Measurements from ENCODE around the gene C4B. TPM values are rescaled to one million over a fixed set of nuclear protein-coding genes. Genes with fewer than 3 reads are reported as not detected.
"Not testable (repeated sequence)": the region's sequence is repeated elsewhere in the genome, so short reads cannot be mapped to it uniquely, and the experiment has no call there.

C4B gene
- total RNA-seq, 2 experiments from 2014 or later: 3.1 to 5.5 TPM

GRCh38 chr6:31989363-31989762 lies 25.2 kb upstream of the C4B start:
- CTCF ChIA-PET; H3K27me3 Mint-ChIP-seq; DNase-seq; POLR2A ChIA-PET; H3K9me3 Mint-ChIP-seq; H3K27ac Mint-ChIP-seq; H3K36me3 Mint-ChIP-seq; H3K4me3 Mint-ChIP-seq; H3K4me1 Mint-ChIP-seq (ENCODE audit: low read depth); intact Hi-C loops (cut with micrococcal nuclease): not testable (repeated sequence)

DNA sequence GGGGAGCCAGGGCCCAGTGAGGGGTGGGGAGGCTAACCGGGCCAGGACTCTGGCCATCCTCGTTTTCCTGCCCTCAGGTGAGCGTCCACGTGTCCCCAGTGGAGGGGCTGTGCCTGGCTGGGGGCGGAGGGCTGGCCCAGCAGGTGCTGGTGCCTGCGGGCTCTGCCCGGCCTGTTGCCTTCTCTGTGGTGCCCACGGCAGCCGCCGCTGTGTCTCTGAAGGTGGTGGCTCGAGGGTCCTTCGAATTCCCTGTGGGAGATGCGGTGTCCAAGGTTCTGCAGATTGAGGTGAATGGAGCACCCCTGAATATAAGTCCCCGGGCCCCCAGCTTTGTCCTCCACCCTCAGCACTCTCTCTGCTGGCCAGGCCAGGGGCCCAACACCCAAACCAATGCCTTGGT lies 20.2 kb upstream of the C4B start:
- POLR2A ChIA-PET; intact Hi-C loops (cut with micrococcal nuclease); H3K36me3 Mint-ChIP-seq; DNase-seq; H3K4me3 Mint-ChIP-seq; H3K4me1 Mint-ChIP-seq (ENCODE audit: low read depth); CTCF ChIA-PET; H3K27me3 Mint-ChIP-seq; H3K27ac Mint-ChIP-seq; H3K9me3 Mint-ChIP-seq: not testable (repeated sequence)

- intact Hi-C loops (cut with micrococcal nuclease); H3K4me3 Mint-ChIP-seq; H3K4me1 Mint-ChIP-seq (ENCODE audit: low read depth); DNase-seq; H3K36me3 Mint-ChIP-seq; H3K27me3 Mint-ChIP-seq; CTCF ChIA-PET; POLR2A ChIA-PET; H3K27ac Mint-ChIP-seq; H3K9me3 Mint-ChIP-seq: not testable (repeated sequence)
These were observed 18.2 kb upstream of the C4B start for GRCh38 chr6:31996385-31996784.

DNA sequence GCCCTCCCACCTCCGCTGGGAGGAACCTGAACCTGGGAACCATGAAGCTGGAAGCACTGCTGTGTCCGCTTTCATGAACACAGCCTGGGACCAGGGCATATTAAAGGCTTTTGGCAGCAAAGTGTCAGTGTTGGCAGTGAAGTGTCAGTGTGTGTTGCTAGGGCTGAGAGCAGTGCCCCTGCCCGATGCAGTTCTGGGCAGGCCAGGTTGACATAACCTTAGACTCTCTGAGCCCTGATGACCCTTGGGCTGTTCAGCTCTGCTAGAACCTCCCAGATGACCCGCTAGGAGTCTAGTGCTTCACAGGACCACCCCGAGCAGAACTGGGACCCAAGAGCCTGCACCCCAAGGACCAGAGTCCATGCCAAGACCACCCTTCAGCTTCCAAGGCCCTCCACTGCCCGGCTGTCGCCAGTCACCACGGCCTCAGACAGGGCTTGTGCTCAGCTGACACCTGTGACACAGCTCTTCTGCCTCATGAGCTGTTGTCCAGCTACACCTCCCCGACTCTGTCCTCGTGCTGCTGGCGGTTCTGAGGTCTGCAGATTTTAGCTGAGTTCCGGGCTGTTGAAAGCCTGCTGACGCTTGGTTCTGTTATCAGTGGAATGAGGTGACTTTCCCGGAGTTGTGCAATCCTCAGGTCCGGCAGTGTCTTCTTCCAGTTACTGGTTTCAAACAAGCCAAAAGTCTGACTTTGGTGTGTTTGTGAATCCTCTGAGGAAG lies 11.9 kb upstream of the C4B start:
- H3K27me3 Mint-ChIP-seq; intact Hi-C loops (cut with micrococcal nuclease); H3K4me3 Mint-ChIP-seq; H3K36me3 Mint-ChIP-seq; H3K27ac Mint-ChIP-seq; POLR2A ChIA-PET; DNase-seq; CTCF ChIA-PET; H3K4me1 Mint-ChIP-seq (ENCODE audit: low read depth); H3K9me3 Mint-ChIP-seq: not testable (repeated sequence)

- H3K27ac Mint-ChIP-seq; POLR2A ChIA-PET; H3K4me1 Mint-ChIP-seq (ENCODE audit: low read depth); H3K9me3 Mint-ChIP-seq; H3K36me3 Mint-ChIP-seq; H3K27me3 Mint-ChIP-seq; DNase-seq; H3K4me3 Mint-ChIP-seq; CTCF ChIA-PET; intact Hi-C loops (cut with micrococcal nuclease): not testable (repeated sequence)
These were observed 11.3 kb upstream of the C4B start for GRCh38 chr6:32003301-32003700.

DNA sequence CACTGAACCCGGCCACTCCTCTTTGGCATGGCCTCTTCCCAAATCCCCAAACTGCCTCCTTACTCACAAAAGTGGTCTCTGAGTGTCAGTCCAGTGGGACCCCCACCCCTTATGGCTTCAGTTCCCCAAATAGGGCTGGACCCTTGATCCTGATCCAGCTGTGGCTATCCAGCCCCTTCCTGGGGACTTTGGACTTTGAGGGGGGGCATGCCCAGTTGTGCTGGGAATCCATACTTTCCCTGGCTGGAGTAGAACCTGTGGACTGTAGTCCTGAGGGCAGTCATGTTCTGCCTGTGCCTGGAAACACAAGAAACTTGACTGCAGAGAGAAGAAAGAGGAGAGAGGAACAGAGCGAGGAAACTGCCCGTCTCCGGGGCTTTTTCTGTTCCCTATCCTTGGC lies 10.2 kb upstream of the C4B start:
- peak; percentile 6 for DNase-seq
- H3K27ac Mint-ChIP-seq; H3K27me3 Mint-ChIP-seq; H3K4me3 Mint-ChIP-seq; H3K9me3 Mint-ChIP-seq; POLR2A ChIA-PET; H3K4me1 Mint-ChIP-seq (ENCODE audit: low read depth); intact Hi-C loops (cut with micrococcal nuclease); CTCF ChIA-PET; H3K36me3 Mint-ChIP-seq: not testable (repeated sequence)

DNA sequence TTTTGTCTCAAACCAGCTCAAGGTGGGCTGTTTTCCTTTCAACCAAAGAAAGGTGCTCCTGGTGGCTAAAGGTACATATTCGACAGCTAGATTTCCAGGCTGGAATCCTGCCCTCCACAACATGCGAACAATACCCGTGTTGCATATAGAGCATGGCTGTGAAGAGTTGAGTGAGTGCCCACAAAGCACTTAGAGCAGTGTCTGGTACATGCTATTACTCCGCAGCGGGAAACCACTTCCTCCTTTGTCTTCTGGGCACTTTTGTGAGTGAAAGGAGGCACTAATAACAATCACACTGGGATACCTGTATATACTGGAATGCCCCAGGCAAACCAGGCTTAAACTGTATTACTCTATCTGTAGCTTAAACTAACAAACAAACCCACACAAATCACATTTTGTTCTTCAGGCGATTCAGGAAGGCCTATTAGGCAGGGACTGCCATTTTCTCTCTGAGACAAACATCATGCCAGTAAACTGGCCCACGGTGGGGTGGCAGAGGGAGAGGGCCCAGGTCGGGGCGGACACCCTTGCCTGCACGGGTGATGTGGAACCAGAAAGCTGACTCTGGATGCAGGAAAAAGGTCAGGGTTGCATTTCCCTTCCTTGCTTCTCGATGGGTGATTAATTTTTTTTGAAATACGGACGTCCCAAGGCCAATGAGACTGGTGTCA lies 9.6 kb upstream of the C4B start:
- DNase-seq: peak; percentile 6
- CTCF ChIA-PET; intact Hi-C loops (cut with micrococcal nuclease); H3K9me3 Mint-ChIP-seq; H3K27ac Mint-ChIP-seq; H3K4me3 Mint-ChIP-seq; H3K36me3 Mint-ChIP-seq; H3K4me1 Mint-ChIP-seq (ENCODE audit: low read depth); POLR2A ChIA-PET; H3K27me3 Mint-ChIP-seq: not testable (repeated sequence)

- H3K27me3 Mint-ChIP-seq; CTCF ChIA-PET; POLR2A ChIA-PET; H3K36me3 Mint-ChIP-seq; H3K4me1 Mint-ChIP-seq (ENCODE audit: low read depth); intact Hi-C loops (cut with micrococcal nuclease); H3K27ac Mint-ChIP-seq; H3K9me3 Mint-ChIP-seq; H3K4me3 Mint-ChIP-seq: not testable (repeated sequence)
- DNase-seq: peak; percentile 7
These were observed 9.1 kb upstream of the C4B start for GRCh38 chr6:32005538-32005880.

DNA sequence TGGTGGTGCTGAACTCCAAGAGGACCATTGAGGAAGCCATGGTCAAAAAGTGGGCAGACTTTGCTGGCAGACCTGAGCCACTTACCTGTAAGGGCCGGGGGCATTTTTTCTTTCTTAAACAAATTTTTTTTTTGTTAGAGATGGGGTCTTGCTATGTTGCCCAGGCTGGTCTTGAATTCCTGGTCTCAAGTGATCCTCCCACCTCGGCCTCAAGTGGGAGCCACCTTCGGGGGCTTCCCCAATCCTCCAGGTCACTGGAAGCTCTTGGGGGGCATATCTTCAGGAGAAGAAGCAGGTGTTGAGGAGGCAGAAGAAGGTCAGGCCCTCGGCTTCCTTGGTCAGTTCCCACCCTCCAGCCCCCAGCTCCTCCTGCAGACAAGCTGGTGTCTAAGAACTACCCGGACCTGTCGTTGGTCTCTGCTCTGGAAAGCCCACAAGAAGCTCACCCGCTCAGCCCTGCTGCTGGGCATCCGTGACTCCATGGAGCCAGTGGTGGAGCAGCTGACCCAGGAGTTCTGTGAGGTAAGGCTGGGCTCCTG lies 8.5 kb upstream of the C4B start:
- POLR2A ChIA-PET; H3K4me3 Mint-ChIP-seq; intact Hi-C loops (cut with micrococcal nuclease); H3K9me3 Mint-ChIP-seq; H3K27ac Mint-ChIP-seq; H3K4me1 Mint-ChIP-seq (ENCODE audit: low read depth); H3K36me3 Mint-ChIP-seq; DNase-seq; CTCF ChIA-PET; H3K27me3 Mint-ChIP-seq: not testable (repeated sequence)

GRCh38 chr6:32007086-32007485 lies 7.5 kb upstream of the C4B start:
- H3K27me3 Mint-ChIP-seq; H3K4me3 Mint-ChIP-seq; intact Hi-C loops (cut with micrococcal nuclease); H3K9me3 Mint-ChIP-seq; POLR2A ChIA-PET; H3K4me1 Mint-ChIP-seq (ENCODE audit: low read depth); CTCF ChIA-PET; DNase-seq; H3K27ac Mint-ChIP-seq; H3K36me3 Mint-ChIP-seq: not testable (repeated sequence)

GRCh38 chr6:32008037-32008436 lies 6.6 kb upstream of the C4B start:
- H3K27me3 Mint-ChIP-seq; H3K4me3 Mint-ChIP-seq; H3K9me3 Mint-ChIP-seq; intact Hi-C loops (cut with micrococcal nuclease); H3K27ac Mint-ChIP-seq; CTCF ChIA-PET; POLR2A ChIA-PET; H3K36me3 Mint-ChIP-seq; H3K4me1 Mint-ChIP-seq (ENCODE audit: low read depth); DNase-seq: not testable (repeated sequence)

DNA sequence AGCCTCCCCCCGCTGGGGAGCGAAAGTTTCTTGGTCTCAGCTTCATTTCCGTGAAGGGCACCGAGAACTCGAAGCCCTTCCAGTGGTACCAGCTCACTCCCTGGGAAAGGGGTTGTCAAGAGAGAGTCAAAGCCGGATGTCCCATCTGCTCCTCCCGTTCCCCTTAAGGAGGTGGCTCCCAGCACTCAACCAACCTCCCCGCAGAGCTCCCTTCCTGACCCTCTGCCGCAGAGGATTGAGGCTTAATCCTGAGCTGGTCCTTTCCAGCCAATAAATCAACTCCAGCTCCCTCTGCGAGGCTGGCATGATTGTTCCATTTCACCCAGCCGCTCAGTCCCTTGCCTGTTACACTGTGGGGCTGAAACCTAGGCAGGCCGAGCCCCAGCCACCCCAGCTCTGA lies 6.0 kb upstream of the C4B start:
- POLR2A ChIA-PET; H3K27me3 Mint-ChIP-seq; CTCF ChIA-PET; H3K9me3 Mint-ChIP-seq; DNase-seq; H3K4me3 Mint-ChIP-seq; H3K4me1 Mint-ChIP-seq (ENCODE audit: low read depth); H3K36me3 Mint-ChIP-seq; intact Hi-C loops (cut with micrococcal nuclease); H3K27ac Mint-ChIP-seq: not testable (repeated sequence)

DNA sequence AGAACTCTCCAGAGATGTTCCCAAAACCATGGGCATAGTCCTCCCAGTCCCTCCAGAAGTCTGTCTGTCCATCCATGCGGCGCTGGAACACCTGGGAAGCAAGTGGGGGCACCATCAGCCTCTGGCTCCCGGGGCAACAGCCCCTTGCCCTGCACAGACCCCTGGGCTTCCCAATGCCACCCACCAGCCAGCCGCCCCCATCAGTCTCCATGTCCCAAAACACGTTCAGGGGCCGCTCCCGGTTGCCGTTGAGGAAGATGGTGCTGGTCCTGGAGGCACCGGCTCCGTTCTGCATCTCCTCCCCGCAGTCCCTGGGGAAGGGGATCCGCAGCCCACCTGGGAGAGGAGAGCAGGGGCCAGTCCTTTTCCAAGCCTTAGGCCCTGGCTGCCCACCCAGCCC lies 5.1 kb upstream of the C4B start:
- H3K9me3 Mint-ChIP-seq; H3K27ac Mint-ChIP-seq; DNase-seq; H3K27me3 Mint-ChIP-seq; H3K36me3 Mint-ChIP-seq; POLR2A ChIA-PET; H3K4me3 Mint-ChIP-seq; CTCF ChIA-PET; H3K4me1 Mint-ChIP-seq (ENCODE audit: low read depth); intact Hi-C loops (cut with micrococcal nuclease): not testable (repeated sequence)

Measured in activated CD4-positive, alpha-beta memory T cell treated with anti-CD3 and anti-CD28 coated beads for 36 hours (primary cell).